ENCODE measurements around the gene CLEC12A. TPM values are rescaled to one million over a fixed set of nuclear protein-coding genes. Genes with fewer than 3 reads are reported as not detected.

The CLEC12A gene
- total RNA-seq, 1 experiment from 2014 or later, result not detected

GRCh38 chr12:9926876-9927275 is 44.3 kb upstream of the CLEC12A start:
- ChIA-PET CTCF (no interaction called here), POLR2A (no interaction called here)
- H3K4me3 Mint-ChIP-seq (ENCODE audit: unreplicated experiment), result no peak overlapping the region
- H3K27me3 Mint-ChIP-seq (ENCODE audit: insufficient read depth, unreplicated experiment), result peaks cover 13% of the 10 kb centered on the region
- Histone ChIP-seq H3K27me3 (replicated peaks; ENCODE audit: control insufficient read depth, insufficient read depth, low read length) (no peaks in the 10 kb centered on the region), H3K4me3 (ENCODE audit: low read depth, low read length) (no peak overlapping the region), H3K36me3 (ENCODE audit: control insufficient read depth, insufficient read depth, low read length) (no peaks in the 10 kb centered on the region), H3K9me3 (no peaks in the 10 kb centered on the region), H3K4me1 (no peaks in the 10 kb centered on the region)
- no peaks in the 10 kb centered on the region for H3K9me3 Mint-ChIP-seq (ENCODE audit: unreplicated experiment)
- BruUV-seq (replicated peaks), result no TSS peak
- no peaks in the 10 kb centered on the region for H3K4me1 Mint-ChIP-seq (ENCODE audit: low read depth, unreplicated experiment)
- H3K36me3 Mint-ChIP-seq (ENCODE audit: insufficient read depth, unreplicated experiment), result no peaks in the 10 kb centered on the region
- no peak overlapping the region for H3K27ac Mint-ChIP-seq (ENCODE audit: unreplicated experiment)
- no peak for DNase-seq
- intact Hi-C loops (cut with micrococcal nuclease; ENCODE audit: unreplicated experiment), result loop anchor here (1.0 kb wide), 1 partner anchor 113 kb away; no protein-coding TSS in a partner anchor
- TF ChIP-seq, protein P1, sequence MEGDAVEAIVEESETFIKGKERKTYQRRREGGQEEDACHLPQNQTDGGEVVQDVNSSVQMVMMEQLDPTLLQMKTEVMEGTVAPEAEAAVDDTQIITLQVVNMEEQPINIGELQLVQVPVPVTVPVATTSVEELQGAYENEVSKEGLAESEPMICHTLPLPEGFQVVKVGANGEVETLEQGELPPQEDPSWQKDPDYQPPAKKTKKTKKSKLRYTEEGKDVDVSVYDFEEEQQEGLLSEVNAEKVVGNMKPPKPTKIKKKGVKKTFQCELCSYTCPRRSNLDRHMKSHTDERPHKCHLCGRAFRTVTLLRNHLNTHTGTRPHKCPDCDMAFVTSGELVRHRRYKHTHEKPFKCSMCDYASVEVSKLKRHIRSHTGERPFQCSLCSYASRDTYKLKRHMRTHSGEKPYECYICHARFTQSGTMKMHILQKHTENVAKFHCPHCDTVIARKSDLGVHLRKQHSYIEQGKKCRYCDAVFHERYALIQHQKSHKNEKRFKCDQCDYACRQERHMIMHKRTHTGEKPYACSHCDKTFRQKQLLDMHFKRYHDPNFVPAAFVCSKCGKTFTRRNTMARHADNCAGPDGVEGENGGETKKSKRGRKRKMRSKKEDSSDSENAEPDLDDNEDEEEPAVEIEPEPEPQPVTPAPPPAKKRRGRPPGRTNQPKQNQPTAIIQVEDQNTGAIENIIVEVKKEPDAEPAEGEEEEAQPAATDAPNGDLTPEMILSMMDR (IDR thresholded peaks at IDR 0.05; ENCODE audit: insufficient read depth in 1 of 2, low read depth in 1 of 2, low read length in 1 of 2, severe bottlenecking in 1 of 2, unreplicated experiment in 1 of 2), result no peak

GRCh38 chr12:9928607-9929006 is 42.6 kb upstream of the CLEC12A start:
- POLR2A ChIA-PET, result no interaction called here
- CTCF ChIA-PET, result no interaction called here
- intact Hi-C loops (cut with micrococcal nuclease; ENCODE audit: unreplicated experiment), result no loop called here

DNA sequence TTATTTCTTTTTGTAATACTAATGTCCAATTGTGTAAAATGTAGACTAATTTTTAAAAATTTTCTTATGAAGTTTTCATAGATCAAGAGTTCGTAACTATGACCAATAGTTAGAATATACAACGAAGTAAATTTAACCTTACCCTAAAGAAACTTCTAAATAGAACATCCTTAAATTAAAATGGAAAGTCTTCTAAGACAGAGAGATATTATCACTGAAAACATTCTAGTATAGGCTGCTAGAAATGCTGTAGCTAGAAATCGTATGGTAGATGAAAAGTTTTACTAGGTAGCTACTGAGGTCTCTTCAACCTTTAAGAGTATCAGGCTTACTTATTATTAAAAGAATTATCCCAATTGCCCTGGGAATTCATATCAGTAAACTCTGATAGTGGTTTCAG is 40.0 kb upstream of the CLEC12A start:
- ChIA-PET POLR2A (no interaction called here), CTCF (no interaction called here)
- Histone ChIP-seq H3K27me3 (replicated peaks; ENCODE audit: control insufficient read depth, insufficient read depth, low read length) (no peaks in the 10 kb centered on the region), H3K4me3 (ENCODE audit: low read depth, low read length) (no peak overlapping the region), H3K4me1 (no peaks in the 10 kb centered on the region), H3K36me3 (ENCODE audit: control insufficient read depth, insufficient read depth, low read length) (no peaks in the 10 kb centered on the region), H3K9me3 (no peaks in the 10 kb centered on the region)
- H3K27me3 Mint-ChIP-seq (ENCODE audit: insufficient read depth, unreplicated experiment), result peaks cover 24% of the 10 kb centered on the region
- no peaks in the 10 kb centered on the region for H3K9me3 Mint-ChIP-seq (ENCODE audit: unreplicated experiment)
- DNase-seq, result no peak
- no TSS peak for BruUV-seq (replicated peaks)
- no peak overlapping the region for H3K27ac Mint-ChIP-seq (ENCODE audit: unreplicated experiment)
- intact Hi-C loops (cut with micrococcal nuclease; ENCODE audit: unreplicated experiment), result no loop called here
- H3K4me3 Mint-ChIP-seq (ENCODE audit: unreplicated experiment), result no peak overlapping the region
- no peaks in the 10 kb centered on the region for H3K36me3 Mint-ChIP-seq (ENCODE audit: insufficient read depth, unreplicated experiment)
- no peaks in the 10 kb centered on the region for H3K4me1 Mint-ChIP-seq (ENCODE audit: low read depth, unreplicated experiment)
- TF ChIP-seq, protein P1 (IDR thresholded peaks at IDR 0.05; ENCODE audit: insufficient read depth in 1 of 2, low read depth in 1 of 2, low read length in 1 of 2, severe bottlenecking in 1 of 2, unreplicated experiment in 1 of 2), result no peak

More at GRCh38 chr12:9928607-9929006, 42.6 kb upstream of the CLEC12A start:
- H3K27me3 ChIP-seq (replicated peaks; ENCODE audit: control insufficient read depth, insufficient read depth, low read length), result no peaks in the 10 kb centered on the region
- no peaks in the 10 kb centered on the region for H3K36me3 ChIP-seq (ENCODE audit: control insufficient read depth, insufficient read depth, low read length)
- TF ChIP-seq, protein P1 (IDR thresholded peaks at IDR 0.05; ENCODE audit: insufficient read depth in 1 of 2, low read depth in 1 of 2, low read length in 1 of 2, severe bottlenecking in 1 of 2, unreplicated experiment in 1 of 2), result no peak
- H3K27me3 Mint-ChIP-seq (ENCODE audit: insufficient read depth, unreplicated experiment), result peaks cover 17% of the 10 kb centered on the region
- no peak for DNase-seq
- H3K9me3 Mint-ChIP-seq (ENCODE audit: unreplicated experiment), result no peaks in the 10 kb centered on the region
- H3K36me3 Mint-ChIP-seq (ENCODE audit: insufficient read depth, unreplicated experiment), result no peaks in the 10 kb centered on the region
- no peak overlapping the region for H3K4me3 Mint-ChIP-seq (ENCODE audit: unreplicated experiment)
- H3K27ac Mint-ChIP-seq (ENCODE audit: unreplicated experiment), result no peak overlapping the region
- H3K4me1 ChIP-seq, result no peaks in the 10 kb centered on the region
- no peaks in the 10 kb centered on the region for H3K4me1 Mint-ChIP-seq (ENCODE audit: low read depth, unreplicated experiment)
- H3K4me3 ChIP-seq (ENCODE audit: low read depth, low read length), result no peak overlapping the region
- H3K9me3 ChIP-seq, result no peaks in the 10 kb centered on the region
- no TSS peak for BruUV-seq (replicated peaks)

All from Caco-2 (cell line).